Measurements from ENCODE around the gene TMC7. TPM values are rescaled to one million over a fixed set of nuclear protein-coding genes. Genes with fewer than 3 reads are reported as not detected.

TMC7 gene
- polyA plus RNA-seq, 6 donors from 2014 or later = not detected

GRCh38 chr16:19089410-19089955 is 105.7 kb downstream of the TMC7 start:
- Mint-ChIP-seq H3K27ac (no peak overlapping the region), H3K27me3 (peaks cover 5 to 43% (median 15%) of the 10 kb centered on the region in 3 donors), H3K9me3 (peaks cover 4 to 17% (median 8%) of the 10 kb centered on the region in 7 donors), H3K4me3 (no peak overlapping the region), H3K36me3 (peaks cover 0 to 8% of the 10 kb centered on the region in 2 donors), H3K4me1 (peaks cover 0 to 8% (median 7%) of the 10 kb centered on the region in 3 donors)
- DNase-seq (no peak), ATAC-seq (ENCODE audit: low read depth in 2 of 2) (no peak)

- Mint-ChIP-seq H3K36me3 (peaks cover 0 to 8% of the 10 kb centered on the region in 2 donors), H3K9me3 (peaks cover 6 to 17% (median 9%) of the 10 kb centered on the region in 7 donors), H3K4me3 (no peak overlapping the region), H3K27me3 (peaks cover 5 to 37% (median 9%) of the 10 kb centered on the region in 3 donors), H3K4me1 (peaks cover 0 to 14% (median 13%) of the 10 kb centered on the region in 3 donors), H3K27ac (no peak overlapping the region)
- ATAC-seq (ENCODE audit: low read depth in 2 of 2) = no peak
- DNase-seq = no peak
Measured at GRCh38 chr16:19090916-19091315, 107.2 kb downstream of the TMC7 start.

DNA sequence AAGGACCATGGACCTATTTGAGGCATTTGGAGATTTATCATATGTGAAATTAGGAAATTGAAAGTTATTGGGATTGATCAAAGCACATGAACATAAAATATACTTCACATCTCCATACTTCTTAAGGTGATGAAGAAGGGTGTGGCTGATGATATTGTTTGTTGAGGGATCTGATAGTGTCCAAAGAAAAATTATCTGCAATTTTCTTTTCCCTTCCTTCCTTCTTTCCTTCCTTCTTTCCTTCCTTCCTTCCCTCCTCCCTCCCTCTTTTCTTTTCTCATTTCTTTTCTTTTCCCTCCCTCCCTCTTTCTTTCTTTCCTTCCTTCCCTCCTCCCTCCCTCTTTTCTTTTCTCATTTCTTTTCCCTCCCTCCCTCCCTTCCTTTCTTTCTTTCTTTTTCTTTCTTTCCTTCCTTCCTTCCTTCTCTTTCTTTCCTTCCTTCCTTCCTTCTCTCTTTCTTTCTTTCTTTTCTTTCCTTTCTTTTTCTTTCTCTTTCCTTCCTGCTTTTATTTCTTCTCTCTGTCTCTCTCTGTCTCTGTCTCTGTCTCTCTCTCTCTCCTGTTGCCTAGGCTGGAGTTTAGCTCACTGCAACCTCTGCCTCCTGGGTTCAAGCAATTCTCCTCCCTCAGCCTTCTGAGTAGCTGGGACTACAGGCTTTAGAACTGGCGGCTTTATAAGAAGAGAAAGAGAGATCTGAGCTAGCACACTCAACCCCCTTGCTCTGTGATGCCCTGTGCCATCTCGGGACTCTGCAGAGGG is 109.1 kb downstream of the TMC7 start:
- Mint-ChIP-seq H3K27me3 (peaks cover 8 to 32% (median 13%) of the 10 kb centered on the region in 3 donors), H3K4me1 (peaks cover 3 to 7% (median 6%) of the 10 kb centered on the region in 3 donors), H3K9me3 (peaks cover 6 to 19% (median 9%) of the 10 kb centered on the region in 7 donors), H3K36me3 (peaks cover 1 to 18% of the 10 kb centered on the region in 2 donors), H3K27ac (no peak overlapping the region), H3K4me3 (peak overlapping the region in 1 of 8 donors; percentile 7)
- ATAC-seq (ENCODE audit: low read depth in 2 of 2) (no peak), DNase-seq (no peak)

- H3K36me3 Mint-ChIP-seq = peaks cover 9 to 24% of the 10 kb centered on the region in 2 donors
- DNase-seq (no peak), ATAC-seq (ENCODE audit: low read depth in 2 of 2) (no peak)
- peaks cover 3 to 7% (median 6%) of the 10 kb centered on the region in 3 donors for H3K4me1 Mint-ChIP-seq
- H3K9me3 Mint-ChIP-seq = peaks cover 6 to 25% (median 10%) of the 10 kb centered on the region in 7 donors
- H3K27me3 Mint-ChIP-seq = peaks cover 10 to 34% (median 18%) of the 10 kb centered on the region in 3 donors
- H3K27ac Mint-ChIP-seq = no peak overlapping the region
- H3K4me3 Mint-ChIP-seq = no peak overlapping the region
Measured at GRCh38 chr16:19093631-19094541, 110.2 kb downstream of the TMC7 start.

- H3K27me3 Mint-ChIP-seq = peaks cover 10 to 34% (median 18%) of the 10 kb centered on the region in 3 donors
- peaks cover 6 to 29% (median 10%) of the 10 kb centered on the region in 7 donors for H3K9me3 Mint-ChIP-seq
- ATAC-seq (ENCODE audit: low read depth in 2 of 2) (peak in 1 of 2 donors; percentile 65), DNase-seq (no peak)
- peaks cover 3 to 7% (median 6%) of the 10 kb centered on the region in 3 donors for H3K4me1 Mint-ChIP-seq
- H3K36me3 Mint-ChIP-seq = peaks cover 9 to 24% of the 10 kb centered on the region in 2 donors
- peak overlapping the region in 2 of 8 donors; percentile 22 to 33 for H3K4me3 Mint-ChIP-seq
- no peak overlapping the region for H3K27ac Mint-ChIP-seq
Measured at GRCh38 chr16:19094542-19095365, 111.0 kb downstream of the TMC7 start.

- H3K9me3 Mint-ChIP-seq = peaks cover 6 to 36% (median 12%) of the 10 kb centered on the region in 7 donors
- peaks cover 3 to 7% (median 6%) of the 10 kb centered on the region in 3 donors for H3K4me1 Mint-ChIP-seq
- H3K27ac Mint-ChIP-seq = peak overlapping the region in 1 of 6 donors; percentile 61
- ATAC-seq (ENCODE audit: low read depth in 2 of 2) (no peak), DNase-seq (no peak)
- H3K36me3 Mint-ChIP-seq = peaks cover 9 to 24% of the 10 kb centered on the region in 2 donors
- no peak overlapping the region for H3K4me3 Mint-ChIP-seq
- H3K27me3 Mint-ChIP-seq = peaks cover 9 to 34% (median 18%) of the 10 kb centered on the region in 3 donors
Measured at GRCh38 chr16:19095654-19096053, 111.9 kb downstream of the TMC7 start.

DNA sequence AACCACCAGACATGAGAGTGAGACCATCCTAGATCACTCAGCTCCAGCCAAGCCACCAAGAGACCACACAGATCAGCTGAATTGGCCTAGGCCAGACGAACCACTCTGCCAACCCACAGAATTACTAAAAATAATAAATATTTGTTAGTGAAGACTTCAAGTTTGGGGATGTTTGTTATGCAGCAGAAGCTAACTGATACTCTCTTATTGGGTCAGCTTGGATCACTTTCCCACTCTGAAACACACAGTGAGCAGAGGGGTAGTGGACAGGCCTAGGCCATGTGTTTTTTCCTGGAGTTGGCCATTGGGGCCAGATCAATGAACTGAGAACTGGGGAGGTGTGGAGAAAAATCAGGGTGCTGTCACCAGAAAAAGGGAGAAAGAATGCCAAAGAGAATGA is 114.4 kb downstream of the TMC7 start:
- no peak overlapping the region for H3K4me3 Mint-ChIP-seq
- peaks cover 9 to 16% of the 10 kb centered on the region in 2 donors for H3K36me3 Mint-ChIP-seq
- peaks cover 0 to 27% (median 8%) of the 10 kb centered on the region in 7 donors for H3K9me3 Mint-ChIP-seq
- peaks cover 3 to 7% (median 6%) of the 10 kb centered on the region in 3 donors for H3K4me1 Mint-ChIP-seq
- DNase-seq = no peak
- ATAC-seq (ENCODE audit: low read depth in 2 of 2) = no peak
- peaks cover 5 to 16% (median 11%) of the 10 kb centered on the region in 3 donors for H3K27me3 Mint-ChIP-seq
- H3K27ac Mint-ChIP-seq = no peak overlapping the region

GRCh38 chr16:19102187-19102872 is 118.6 kb downstream of the TMC7 start:
- Mint-ChIP-seq H3K36me3 (peaks cover 9 to 10% of the 10 kb centered on the region in 2 donors), H3K9me3 (peaks cover 0 to 27% (median 6%) of the 10 kb centered on the region in 7 donors), H3K27ac (no peak overlapping the region), H3K4me1 (no peaks in the 10 kb centered on the region), H3K27me3 (peaks cover 9 to 11% (median 10%) of the 10 kb centered on the region in 3 donors), H3K4me3 (no peak overlapping the region)
- no peak for DNase-seq
- no peak for ATAC-seq (ENCODE audit: low read depth in 2 of 2)

DNA sequence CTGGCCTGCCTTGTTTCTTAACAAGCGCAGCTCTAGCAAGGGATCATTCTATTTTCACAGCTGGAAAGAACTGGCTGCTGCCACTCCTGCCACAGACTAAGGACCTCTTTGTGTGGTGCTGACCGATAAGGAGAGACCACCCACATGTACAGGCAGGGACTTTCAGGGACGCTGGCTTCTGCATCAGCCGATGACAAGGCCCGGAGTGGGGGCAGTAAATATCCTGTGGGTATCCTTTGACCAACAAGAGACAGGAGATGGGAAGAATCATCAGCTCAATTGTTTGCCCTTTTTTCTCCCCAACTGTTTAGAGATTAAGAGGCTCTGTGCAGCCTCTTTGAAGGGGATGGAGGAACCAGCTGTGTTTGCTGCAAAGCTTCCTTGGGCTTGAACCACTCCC is 120.9 kb downstream of the TMC7 start:
- Mint-ChIP-seq H3K4me3 (no peak overlapping the region), H3K4me1 (no peaks in the 10 kb centered on the region), H3K9me3 (peaks cover 0 to 16% (median 6%) of the 10 kb centered on the region in 7 donors), H3K27ac (peak overlapping the region in 1 of 6 donors; percentile 13), H3K27me3 (peaks cover 0 to 6% (median 0%) of the 10 kb centered on the region in 3 donors), H3K36me3 (no peaks in the 10 kb centered on the region)
- DNase-seq (no peak), ATAC-seq (ENCODE audit: low read depth in 2 of 2) (no peak)

DNA sequence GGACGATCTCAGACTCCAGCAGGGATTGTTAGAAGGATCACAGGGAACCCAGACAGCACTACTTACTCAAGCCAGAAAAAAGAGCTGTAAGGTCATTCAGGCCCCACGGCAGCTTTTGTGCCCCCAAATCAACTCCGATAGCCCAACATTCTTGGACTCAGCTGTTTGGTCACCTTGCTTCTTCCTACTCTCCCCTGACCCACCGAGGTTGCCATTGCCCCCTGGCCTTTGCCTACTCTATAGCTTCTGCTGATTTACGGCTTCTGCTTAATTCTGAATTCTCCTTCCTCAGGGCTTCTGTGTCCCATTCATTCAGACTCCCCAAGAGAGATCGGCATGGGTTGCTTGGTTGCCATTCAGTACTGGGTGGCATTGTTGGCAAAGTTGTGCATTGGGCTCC is 121.4 kb downstream of the TMC7 start:
- no peaks in the 10 kb centered on the region for H3K36me3 Mint-ChIP-seq
- no peaks in the 10 kb centered on the region for H3K4me1 Mint-ChIP-seq
- H3K27me3 Mint-ChIP-seq = peaks cover 0 to 6% (median 0%) of the 10 kb centered on the region in 3 donors
- ATAC-seq (ENCODE audit: low read depth in 2 of 2) = no peak
- peaks cover 0 to 11% (median under 1%) of the 10 kb centered on the region in 7 donors for H3K9me3 Mint-ChIP-seq
- DNase-seq = no peak
- H3K4me3 Mint-ChIP-seq = no peak overlapping the region
- no peak overlapping the region for H3K27ac Mint-ChIP-seq

DNA sequence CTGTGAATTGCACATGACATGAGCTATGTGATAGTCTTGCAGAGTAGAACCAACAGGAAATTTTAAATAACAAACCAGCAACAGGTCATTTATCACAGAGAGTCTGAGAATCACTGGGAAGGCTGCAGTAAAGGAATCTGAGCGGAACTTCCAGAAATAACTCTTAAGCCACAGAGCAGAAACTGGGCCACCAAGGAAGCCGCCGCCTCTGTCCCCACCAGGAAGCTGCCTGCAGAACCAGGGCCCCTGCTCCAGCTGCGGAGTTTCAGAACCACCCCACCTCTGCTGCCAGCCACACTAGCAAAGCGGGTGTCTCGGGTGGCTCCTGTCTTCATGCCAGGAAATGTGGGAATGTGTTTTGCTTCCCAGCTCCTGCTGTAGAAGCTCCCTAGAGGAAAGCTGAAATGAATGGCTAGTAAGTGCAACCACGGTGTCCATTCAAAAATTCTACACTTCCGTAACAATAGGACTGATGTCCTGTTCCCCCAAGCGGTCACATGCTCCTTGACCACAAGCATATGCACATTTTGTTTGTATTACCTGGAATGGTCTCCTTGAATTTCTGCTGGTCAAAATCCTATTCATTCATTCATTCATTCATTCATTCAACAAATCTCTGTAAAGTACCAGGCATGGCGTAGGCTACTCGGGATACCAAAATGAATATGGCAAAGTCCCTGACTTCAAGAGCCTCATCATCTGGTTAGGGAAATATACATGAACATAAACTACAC is 122.3 kb downstream of the TMC7 start:
- Mint-ChIP-seq H3K27me3 (peaks cover 0 to 12% (median 0%) of the 10 kb centered on the region in 3 donors), H3K36me3 (no peaks in the 10 kb centered on the region), H3K9me3 (peaks cover 0 to 4% (median 0%) of the 10 kb centered on the region in 7 donors), H3K4me1 (no peaks in the 10 kb centered on the region), H3K4me3 (no peak overlapping the region), H3K27ac (peak overlapping the region in 1 of 6 donors; percentile 89)
- DNase-seq = no peak
- no peak for ATAC-seq (ENCODE audit: low read depth in 2 of 2)

Data from naive B cell (primary cell).